Loucy (cell line): ENCODE results near the gene PDE8A.

Experiments
- H2AFZ ChIP-seq: fragments of 200-600 bp; sonication (generic); 2 replicates; pipeline ENCODE4 v1.6.0; 2016; ENCODE audit warnings: antibody characterized with exemption, mild to moderate bottlenecking, low read length, moderate library complexity
- H3F3A ChIP-seq: fragments of 200-600 bp; 2 replicates; pipeline ENCODE4 v1.6.0; 2016; ENCODE audit warnings: antibody characterized with exemption, low read depth, mild to moderate bottlenecking
- H3K27me3 ChIP-seq: fragments of 200-600 bp; sonication (generic); 2 replicates; pipeline ENCODE4 v1.6.1; 2014; ENCODE audit warnings: low read length, mild to moderate bottlenecking; ENCODE audit not compliant: insufficient read depth, poor library complexity, severe bottlenecking
- H3K36me3 ChIP-seq: fragments of 200-600 bp; sonication (generic); 2 replicates; pipeline ENCODE4 v1.6.1; 2016; ENCODE audit warnings: low read length; ENCODE audit not compliant: insufficient read depth
- H3K4me1 ChIP-seq: fragments of 200-600 bp; sonication (generic); 2 replicates; pipeline ENCODE4 v1.5.1; 2014; ENCODE audit warnings: low read length, mild to moderate bottlenecking; ENCODE audit not compliant: insufficient read depth, poor library complexity, severe bottlenecking
- H3K4me2 ChIP-seq: fragments of 200-600 bp; sonication (generic); 2 replicates; pipeline ENCODE4 v1.6.0; 2014; ENCODE audit warnings: antibody characterized with exemption, low read length, low read depth, mild to moderate bottlenecking; ENCODE audit not compliant: poor library complexity, severe bottlenecking
- H3K4me3 ChIP-seq: fragments of 200-600 bp; sonication (generic); 2 replicates; pipeline ENCODE4 v1.5.1; 2014; ENCODE audit warnings: low read length, mild to moderate bottlenecking, mixed read lengths; ENCODE audit not compliant: poor library complexity, severe bottlenecking
- H3K79me2 ChIP-seq: fragments of 200-600 bp; sonication (generic); 2 replicates; pipeline ENCODE4 v1.6.1; 2014; ENCODE audit warnings: low read length; ENCODE audit not compliant: insufficient read depth
- H3K9ac ChIP-seq: fragments of 200-600 bp; sonication (generic); 2 replicates; pipeline ENCODE4 v1.6.0; 2014; ENCODE audit warnings: mild to moderate bottlenecking, low read depth, low read length, moderate library complexity; ENCODE audit not compliant: poor library complexity, severe bottlenecking
- H3K9me2 ChIP-seq: fragments of 200-600 bp; sonication (generic); replicated peaks from 2 replicates; pipeline ENCODE4 v1.6.1; 2016; ENCODE audit warnings: low read depth, low read length, mixed read lengths
- H3K9me3 ChIP-seq: fragments of 200-600 bp; sonication (generic); 2 replicates; pipeline ENCODE4 v1.6.1; 2014; ENCODE audit warnings: mild to moderate bottlenecking, antibody characterized with exemption, low read length, low read depth; ENCODE audit not compliant: insufficient read depth
- H4K20me1 ChIP-seq: fragments of 200-600 bp; sonication (generic); 2 replicates; pipeline ENCODE4 v1.6.0; 2014; ENCODE audit warnings: antibody characterized with exemption, low read length, mild to moderate bottlenecking; ENCODE audit not compliant: insufficient read depth, poor library complexity, severe bottlenecking
- EZH2phosphoT487 ChIP-seq: fragments of 200-600 bp; IDR thresholded peaks from 2 replicates; pipeline ENCODE4 v1.6.1; 2018; ENCODE audit warnings: antibody characterized with exemption, mild to moderate bottlenecking, moderate library complexity, borderline replicate concordance
- TF ChIP-seq, protein P1 (sequence below): fragments of 200-600 bp; sonication (generic); conservative IDR thresholded peaks from 2 replicates; pipeline ENCODE4 v1.5.1; 2014; ENCODE audit warnings: mild to moderate bottlenecking, antibody characterized with exemption, low read length

The PDE8A gene

GRCh38 chr15:84975871-84976351 lies 5.7 kb upstream of the PDE8A start:
- no peaks in the 10 kb centered on the region for H3K9me3 ChIP-seq
- no peaks in the 10 kb centered on the region for H3K36me3 ChIP-seq
- no peaks in the 10 kb centered on the region for H3F3A ChIP-seq
- H3K4me3 ChIP-seq = no peak overlapping the region
- no peak overlapping the region for H2AFZ ChIP-seq
- H3K4me1 ChIP-seq = peaks cover 12% of the 10 kb centered on the region
- H3K79me2 ChIP-seq = no peaks in the 10 kb centered on the region
- no peak overlapping the region for H3K9ac ChIP-seq
- H4K20me1 ChIP-seq = no peaks in the 10 kb centered on the region
- H3K9me2 ChIP-seq = no peaks in the 10 kb centered on the region
- H3K4me2 ChIP-seq = no peak overlapping the region
- TF ChIP-seq EZH2phosphoT487 = no peak
- TF ChIP-seq, protein P1, sequence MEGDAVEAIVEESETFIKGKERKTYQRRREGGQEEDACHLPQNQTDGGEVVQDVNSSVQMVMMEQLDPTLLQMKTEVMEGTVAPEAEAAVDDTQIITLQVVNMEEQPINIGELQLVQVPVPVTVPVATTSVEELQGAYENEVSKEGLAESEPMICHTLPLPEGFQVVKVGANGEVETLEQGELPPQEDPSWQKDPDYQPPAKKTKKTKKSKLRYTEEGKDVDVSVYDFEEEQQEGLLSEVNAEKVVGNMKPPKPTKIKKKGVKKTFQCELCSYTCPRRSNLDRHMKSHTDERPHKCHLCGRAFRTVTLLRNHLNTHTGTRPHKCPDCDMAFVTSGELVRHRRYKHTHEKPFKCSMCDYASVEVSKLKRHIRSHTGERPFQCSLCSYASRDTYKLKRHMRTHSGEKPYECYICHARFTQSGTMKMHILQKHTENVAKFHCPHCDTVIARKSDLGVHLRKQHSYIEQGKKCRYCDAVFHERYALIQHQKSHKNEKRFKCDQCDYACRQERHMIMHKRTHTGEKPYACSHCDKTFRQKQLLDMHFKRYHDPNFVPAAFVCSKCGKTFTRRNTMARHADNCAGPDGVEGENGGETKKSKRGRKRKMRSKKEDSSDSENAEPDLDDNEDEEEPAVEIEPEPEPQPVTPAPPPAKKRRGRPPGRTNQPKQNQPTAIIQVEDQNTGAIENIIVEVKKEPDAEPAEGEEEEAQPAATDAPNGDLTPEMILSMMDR = no peak
- H3K27me3 ChIP-seq = no peaks in the 10 kb centered on the region

- Histone ChIP-seq H2AFZ (no peak overlapping the region), H3K9me2 (no peaks in the 10 kb centered on the region), H3K9ac (no peak overlapping the region), H3F3A (no peaks in the 10 kb centered on the region), H3K9me3 (no peaks in the 10 kb centered on the region), H3K36me3 (no peaks in the 10 kb centered on the region), H3K4me3 (no peak overlapping the region), H3K4me1 (peaks cover 12% of the 10 kb centered on the region), H3K4me2 (no peak overlapping the region), H3K27me3 (no peaks in the 10 kb centered on the region), H4K20me1 (no peaks in the 10 kb centered on the region), H3K79me2 (peaks cover 6% of the 10 kb centered on the region; the same call in 1 of the 2 replicates)
- TF ChIP-seq, protein P1 = no peak
- no peak for TF ChIP-seq EZH2phosphoT487
Observed at GRCh38 chr15:84976746-84977345, 4.8 kb upstream of the PDE8A start.

GRCh38 chr15:84979651-84980050 lies 2.0 kb upstream of the PDE8A start:
- Histone ChIP-seq H3K9me3 (no peaks in the 10 kb centered on the region), H3K9ac (peak overlapping the region; percentile 75), H3K79me2 (peaks cover 32% of the 10 kb centered on the region), H4K20me1 (peaks cover 14% of the 10 kb centered on the region), H3K9me2 (no peaks in the 10 kb centered on the region), H3K4me2 (peak overlapping the region; percentile 72), H3K27me3 (no peaks in the 10 kb centered on the region), H3K4me3 (peak overlapping the region; percentile 79), H2AFZ (peak overlapping the region; percentile 89; the same call in 1 of the 2 replicates), H3K36me3 (no peaks in the 10 kb centered on the region), H3K4me1 (peaks cover 28% of the 10 kb centered on the region), H3F3A (peaks cover 7% of the 10 kb centered on the region; the same call in 1 of the 2 replicates)
- TF ChIP-seq, protein P1 = no peak
- TF ChIP-seq EZH2phosphoT487 = no peak
